Smooth muscle cell (in vitro differentiated cells): ENCODE measurements around the gene KIF5C. TPM values are rescaled to one million over a fixed set of nuclear protein-coding genes. Genes with fewer than 3 reads are reported as not detected.

Experiments used
- DNase-seq: peaks from one replicate; lab custom pipeline; 2025; ENCODE audit not compliant: unreplicated experiment; lab: John Stamatoyannopoulos, UW
- H2AFZ ChIP-seq: fragments of 200-600 bp; sonication (generic); 2 replicates; pipeline ENCODE4 v1.6.0; 2016; ENCODE audit warnings: antibody characterized with exemption, low read depth, mild to moderate bottlenecking
- H3F3A ChIP-seq: fragments of 200-600 bp; sonication (generic); 2 replicates; pipeline ENCODE4 v1.6.0; 2017; ENCODE audit warnings: antibody characterized with exemption, low read depth
- H3K27ac ChIP-seq: fragments of 200-600 bp; sonication (generic); 2 replicates; pipeline ENCODE4 v1.5.1; 2016; ENCODE audit warnings: low read depth, mild to moderate bottlenecking
- H3K27me3 ChIP-seq: fragments of 200-600 bp; sonication (generic); 2 replicates; pipeline ENCODE4 v1.6.1; 2016; ENCODE audit warnings: low read depth, mild to moderate bottlenecking
- H3K36me3 ChIP-seq: fragments of 200-600 bp; sonication (generic); 2 replicates; pipeline ENCODE4 v1.5.1; 2016; ENCODE audit warnings: low read depth
- H3K4me1 ChIP-seq: fragments of 200-600 bp; sonication (generic); 2 replicates; pipeline ENCODE4 v1.5.1; 2016; ENCODE audit warnings: low read depth
- H3K4me2 ChIP-seq: fragments of 200-600 bp; sonication (generic); 2 replicates; pipeline ENCODE4 v1.6.0; 2016; ENCODE audit warnings: mild to moderate bottlenecking
- H3K4me3 ChIP-seq: fragments of 200-600 bp; sonication (generic); 2 replicates; pipeline ENCODE4 v1.5.1; 2016; ENCODE audit warnings: mild to moderate bottlenecking
- H3K79me2 ChIP-seq: fragments of 200-600 bp; sonication (generic); 2 replicates; pipeline ENCODE4 v1.6.0; 2016; ENCODE audit warnings: low read depth, mild to moderate bottlenecking
- H3K9ac ChIP-seq: fragments of 200-600 bp; sonication (generic); 2 replicates; pipeline ENCODE4 v1.6.0; 2016; ENCODE audit warnings: low read depth
- H3K9me3 ChIP-seq: fragments of 200-600 bp; sonication (generic); replicated peaks from 2 replicates; pipeline ENCODE4 v1.5.1; 2016; ENCODE audit warnings: low read depth
- H4K20me1 ChIP-seq: fragments of 200-600 bp; sonication (generic); 2 replicates; pipeline ENCODE4 v1.6.0; 2016; ENCODE audit warnings: low read depth
- CTCF ChIP-seq: fragments of 200-600 bp; sonication (generic); IDR thresholded peaks from 2 replicates; pipeline ENCODE4 v1.5.1; 2017; ENCODE audit warnings: borderline replicate concordance, mild to moderate bottlenecking, antibody characterized with exemption; ENCODE audit not compliant: insufficient read depth, poor library complexity, severe bottlenecking
- WGBS: methylation state at CpG from one replicate; pipeline ENCODE4 v1.1.7; 2016; ENCODE audit warnings: low lambda C conversion rate; 5-methylcytosine and 5-hydroxymethylcytosine counted together
- polyA plus RNA-seq: library from polyadenylated mRNA; unstranded; fragments of >200 nt; fragmentation: Nextera tagmentation; extraction: Ambion mirVana; gene quantifications from 2 replicates; pipeline ENCODE4 v1.2.1, GENCODE V29; 2016
- total RNA-seq: library from RNA; depleted of rRNA; stranded (reverse); fragments of >200 nt; gene quantifications from 2 replicates; pipeline ENCODE4 v1.2.3, GENCODE V29; 2014

KIF5C gene
- total and polyA plus RNA-seq, 2 experiments from 2014 or later, result 0.09 to 1.4 TPM

GRCh38 chr2:149006883-149007543 is 132.0 kb downstream of the KIF5C start:
- Histone ChIP-seq H3K27ac (no peak overlapping the region), H3K27me3 (no peaks in the 10 kb centered on the region), H3K4me2 (no peak overlapping the region), H3K79me2 (no peaks in the 10 kb centered on the region), H2AFZ (no peak overlapping the region), H4K20me1 (no peaks in the 10 kb centered on the region), H3K4me3 (no peak overlapping the region), H3F3A (no peaks in the 10 kb centered on the region), H3K9ac (no peak overlapping the region), H3K4me1 (no peaks in the 10 kb centered on the region), H3K36me3 (no peaks in the 10 kb centered on the region), H3K9me3 (no peaks in the 10 kb centered on the region)
- no peak for DNase-seq
- 95% methylated on average over 4 of the region's 4 CpGs for WGBS
- no peak for TF ChIP-seq CTCF

GRCh38 chr2:149008381-149008780 is 133.4 kb downstream of the KIF5C start:
- H3K79me2 ChIP-seq, result no peaks in the 10 kb centered on the region
- no peaks in the 10 kb centered on the region for H4K20me1 ChIP-seq
- TF ChIP-seq CTCF, result no peak
- H3K4me2 ChIP-seq, result no peak overlapping the region
- no peak overlapping the region for H3K4me3 ChIP-seq
- H3K27ac ChIP-seq, result no peak overlapping the region
- H3K9ac ChIP-seq, result no peak overlapping the region
- WGBS, result 86% methylated on average over 7 of the region's 7 CpGs
- no peak for DNase-seq
- H2AFZ ChIP-seq, result no peak overlapping the region
- H3K9me3 ChIP-seq, result no peaks in the 10 kb centered on the region
- H3K27me3 ChIP-seq, result no peaks in the 10 kb centered on the region
- H3K36me3 ChIP-seq, result no peaks in the 10 kb centered on the region
- H3F3A ChIP-seq, result no peaks in the 10 kb centered on the region
- H3K4me1 ChIP-seq, result no peaks in the 10 kb centered on the region

- TF ChIP-seq CTCF, result no peak
- no peak overlapping the region for H3K4me3 ChIP-seq
- DNase-seq, result no peak
- WGBS, result 96% methylated on average over 31 of the region's 31 CpGs
- no peaks in the 10 kb centered on the region for H3K4me1 ChIP-seq
- H2AFZ ChIP-seq, result no peak overlapping the region
- H3K27ac ChIP-seq, result no peak overlapping the region
- H3K36me3 ChIP-seq, result no peaks in the 10 kb centered on the region
- no peaks in the 10 kb centered on the region for H4K20me1 ChIP-seq
- no peak overlapping the region for H3K9ac ChIP-seq
- no peaks in the 10 kb centered on the region for H3K79me2 ChIP-seq
- H3K27me3 ChIP-seq, result no peaks in the 10 kb centered on the region
- H3K9me3 ChIP-seq, result no peaks in the 10 kb centered on the region
- no peak overlapping the region for H3K4me2 ChIP-seq
- H3F3A ChIP-seq, result no peaks in the 10 kb centered on the region
Observed at GRCh38 chr2:149009576-149010461, 134.8 kb downstream of the KIF5C start.
